Measurements from ENCODE around the gene MYLK.

The MYLK gene

GRCh38 chr3:123799544-123800361, 84.4 kb downstream of the MYLK start:
- Histone ChIP-seq H3K27me3 (no peaks in the 10 kb centered on the region), H3K4me3 (ENCODE audit: low read depth in 1 of 2, low read length in 1 of 2) (no peak overlapping the region), H3K9me3 (no peaks in the 10 kb centered on the region), H3K4me1 (ENCODE audit: control insufficient read depth in 1 of 2, insufficient read depth in 1 of 2, low read depth in 1 of 2, low read length in 1 of 2) (no peaks in the 10 kb centered on the region), H3K27ac (no peak overlapping the region), H3K36me3 (no peaks in the 10 kb centered on the region)
- no peak for TF ChIP-seq CTCF (IDR thresholded peaks at IDR 0.05)

- H3K4me3 ChIP-seq (ENCODE audit: low read depth in 1 of 2, low read length in 1 of 2): no peak overlapping the region
- no peaks in the 10 kb centered on the region for H3K4me1 ChIP-seq (ENCODE audit: control insufficient read depth in 1 of 2, insufficient read depth in 1 of 2, low read depth in 1 of 2, low read length in 1 of 2)
- H3K9me3 ChIP-seq: no peaks in the 10 kb centered on the region
- H3K27me3 ChIP-seq: no peaks in the 10 kb centered on the region
- no peaks in the 10 kb centered on the region for H3K36me3 ChIP-seq
- H3K27ac ChIP-seq: no peak overlapping the region
- TF ChIP-seq CTCF (IDR thresholded peaks at IDR 0.05): no peak
Observed at GRCh38 chr3:123798550-123798949, 85.6 kb downstream of the MYLK start.

GRCh38 chr3:123795471-123796251, 88.5 kb downstream of the MYLK start:
- no peak overlapping the region for H3K4me3 ChIP-seq (ENCODE audit: low read depth in 1 of 2, low read length in 1 of 2)
- H3K9me3 ChIP-seq: no peaks in the 10 kb centered on the region
- H3K36me3 ChIP-seq: no peaks in the 10 kb centered on the region
- no peaks in the 10 kb centered on the region for H3K4me1 ChIP-seq (ENCODE audit: control insufficient read depth in 1 of 2, insufficient read depth in 1 of 2, low read depth in 1 of 2, low read length in 1 of 2)
- H3K27ac ChIP-seq: no peak overlapping the region
- no peak for TF ChIP-seq CTCF (IDR thresholded peaks at IDR 0.05)
- no peaks in the 10 kb centered on the region for H3K27me3 ChIP-seq

- Histone ChIP-seq H3K27me3 (no peaks in the 10 kb centered on the region), H3K4me1 (ENCODE audit: control insufficient read depth in 1 of 2, insufficient read depth in 1 of 2, low read depth in 1 of 2, low read length in 1 of 2) (no peaks in the 10 kb centered on the region), H3K9me3 (no peaks in the 10 kb centered on the region), H3K36me3 (no peaks in the 10 kb centered on the region), H3K4me3 (ENCODE audit: low read depth in 1 of 2, low read length in 1 of 2) (no peak overlapping the region), H3K27ac (no peak overlapping the region)
- TF ChIP-seq CTCF (IDR thresholded peaks at IDR 0.05): no peak
Observed at GRCh38 chr3:123793425-123793824, 90.7 kb downstream of the MYLK start.

GRCh38 chr3:123792473-123793201, 91.5 kb downstream of the MYLK start:
- no peaks in the 10 kb centered on the region for H3K4me1 ChIP-seq (ENCODE audit: control insufficient read depth in 1 of 2, insufficient read depth in 1 of 2, low read depth in 1 of 2, low read length in 1 of 2)

More at GRCh38 chr3:123792473-123793201, 91.5 kb downstream of the MYLK start:
- TF ChIP-seq CTCF (IDR thresholded peaks at IDR 0.05): no peak
- Histone ChIP-seq H3K27me3 (no peaks in the 10 kb centered on the region), H3K27ac (no peak overlapping the region), H3K4me3 (ENCODE audit: low read depth in 1 of 2, low read length in 1 of 2) (no peak overlapping the region), H3K36me3 (no peaks in the 10 kb centered on the region), H3K9me3 (no peaks in the 10 kb centered on the region)
